Ramos (cell line): ENCODE measurements around the gene LDB2.

Source experiments
- in situ Hi-C: fragments of 300-500 bp; cut with MboI; formaldehyde crosslinking; loops from one replicate; pipeline ENCODE4 v1.14.3; 2022; ENCODE audit warnings: low sequenced_read_pairs; ENCODE audit not compliant: unreplicated experiment

The LDB2 gene

DNA sequence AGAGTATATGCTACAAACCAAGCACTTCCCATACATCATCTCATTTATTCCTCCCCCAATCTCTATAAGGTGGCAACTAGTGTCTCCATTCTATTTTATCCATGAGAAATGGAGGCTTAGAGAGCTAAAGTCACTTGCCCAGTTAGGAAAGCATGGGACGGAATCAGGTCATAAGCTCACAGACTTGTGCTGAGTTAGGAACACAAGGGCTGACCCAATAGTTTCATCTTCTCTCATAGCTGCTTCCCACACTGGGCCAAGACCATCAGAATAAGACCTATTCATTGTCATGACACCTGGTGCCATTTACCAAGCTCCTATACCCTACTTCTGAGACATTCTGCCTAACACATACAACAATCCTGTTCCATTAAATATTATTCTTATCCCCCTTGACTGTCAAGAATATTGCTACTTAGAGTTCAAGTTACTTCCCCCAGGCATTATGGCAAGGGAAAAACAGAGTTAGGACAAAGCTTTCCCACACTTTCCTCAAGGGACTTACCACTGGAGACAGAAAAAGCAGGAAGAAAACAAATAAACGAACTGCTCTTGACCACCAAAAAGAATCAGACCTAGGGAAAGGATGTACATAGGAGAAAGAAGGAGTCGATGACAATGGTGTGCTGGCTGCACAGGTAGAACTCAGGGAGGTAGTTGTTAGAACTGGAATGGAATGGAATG is 167.8 kb downstream of the LDB2 start:
- in situ Hi-C loops = no loop called here

DNA sequence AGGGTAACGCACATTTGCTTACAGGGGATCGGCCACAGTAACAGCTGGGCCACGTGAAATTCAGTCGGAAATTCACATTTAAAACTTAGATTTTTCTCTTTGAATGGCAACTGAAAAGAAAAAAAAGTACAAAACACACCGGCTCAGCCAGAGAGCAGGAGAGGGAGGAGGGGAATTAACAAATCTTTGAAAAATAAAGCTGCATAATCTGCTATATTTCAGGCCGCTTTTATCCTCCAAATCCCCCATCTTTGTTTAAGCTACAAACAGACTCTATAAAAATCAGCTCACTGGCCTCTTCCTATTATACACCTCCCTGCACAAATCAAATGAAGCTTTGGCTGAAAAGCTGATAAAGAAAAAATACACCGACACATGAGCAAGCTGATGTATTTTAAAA is 169.1 kb downstream of the LDB2 start:
- in situ Hi-C loops = no loop called here

DNA sequence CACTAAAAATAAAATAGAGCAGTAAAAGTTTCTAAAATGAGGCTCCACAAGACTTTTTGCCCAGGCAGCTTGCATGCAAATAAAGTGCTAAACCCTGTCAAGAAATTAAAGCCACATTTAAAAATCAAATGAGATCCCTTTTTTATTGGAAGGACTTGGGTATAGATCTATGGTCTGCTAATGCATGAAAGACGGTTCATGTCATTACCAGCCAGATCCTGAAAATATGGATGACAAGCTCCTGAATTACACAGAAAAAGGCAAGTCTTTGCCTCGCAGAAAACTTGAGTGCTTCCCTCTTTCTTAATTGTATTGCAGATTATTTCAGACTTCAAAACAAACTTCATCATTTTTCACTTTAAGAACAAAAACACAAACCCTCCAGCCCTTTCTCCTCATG is 169.6 kb downstream of the LDB2 start:
- in situ Hi-C loops = no loop called here

DNA sequence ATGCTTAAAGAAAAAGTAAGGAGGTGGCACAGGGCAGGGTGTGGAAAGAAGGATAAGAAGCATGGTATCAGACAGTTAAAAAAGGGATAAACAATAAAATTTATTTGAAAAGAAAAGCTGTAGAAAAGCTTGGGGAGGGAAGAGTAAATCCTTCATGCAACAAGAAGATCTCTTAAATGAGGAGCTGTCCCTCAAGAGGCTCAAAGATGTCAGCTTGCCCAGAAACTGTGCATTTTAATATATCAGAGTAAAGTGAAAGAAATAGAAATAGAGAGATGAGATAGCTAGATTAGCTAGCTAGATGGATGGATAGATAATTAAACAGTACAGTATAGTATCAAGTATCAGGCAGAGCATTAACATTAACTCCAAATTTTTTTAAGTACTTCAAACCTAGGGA is 170.3 kb downstream of the LDB2 start:
- in situ Hi-C loops = no loop called here

DNA sequence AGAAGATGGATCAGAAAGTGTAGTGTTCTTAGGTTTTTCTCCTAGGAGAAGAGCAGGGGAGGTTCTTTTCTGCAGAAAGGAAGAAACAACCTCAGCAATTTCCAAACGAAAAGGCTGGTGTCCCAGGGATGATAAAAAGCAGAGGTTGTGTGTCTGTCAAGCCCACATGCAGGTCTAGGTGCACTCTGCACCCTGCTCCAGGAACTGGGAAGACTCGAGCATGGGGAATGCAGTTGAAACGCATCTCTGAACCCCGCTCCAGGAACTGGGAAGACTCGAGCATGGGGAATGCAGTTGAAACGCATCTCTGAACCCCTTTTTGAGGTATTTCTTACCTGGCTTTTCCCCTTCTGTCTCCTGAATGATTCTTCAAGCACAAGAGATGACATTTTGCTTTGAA is 171.2 kb downstream of the LDB2 start:
- in situ Hi-C loops = no loop called here

DNA sequence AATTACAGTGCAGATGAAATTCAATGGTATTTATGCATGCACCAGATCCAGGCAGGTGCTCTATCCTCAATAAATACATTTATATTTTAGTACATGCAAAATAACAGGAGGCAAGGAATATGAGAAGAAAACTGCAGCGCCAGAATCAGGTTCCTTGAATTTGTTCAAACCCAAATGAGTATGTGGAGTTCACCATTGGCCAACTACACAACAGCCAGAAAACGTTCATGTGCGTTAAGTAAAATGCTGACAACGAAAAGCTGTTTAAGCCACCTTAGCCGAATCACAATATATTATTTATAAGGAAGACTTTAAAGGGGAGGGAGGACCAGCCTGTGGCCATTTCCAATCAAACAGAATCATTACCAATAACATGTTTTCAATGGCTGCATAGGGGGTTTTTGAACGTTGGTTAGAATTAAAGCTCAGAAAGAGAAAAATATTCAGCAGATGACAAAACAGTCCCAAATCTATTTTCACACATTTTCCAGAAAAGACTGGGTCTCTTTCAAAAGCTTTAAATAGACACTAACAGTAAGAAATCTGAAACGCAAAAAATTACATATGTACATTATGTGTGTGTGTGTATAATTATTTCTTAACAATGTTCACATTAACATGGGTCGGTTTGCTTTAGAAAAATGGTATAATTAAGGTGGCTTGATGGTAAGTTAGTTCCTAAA is 171.9 kb downstream of the LDB2 start:
- in situ Hi-C loops = no loop called here

DNA sequence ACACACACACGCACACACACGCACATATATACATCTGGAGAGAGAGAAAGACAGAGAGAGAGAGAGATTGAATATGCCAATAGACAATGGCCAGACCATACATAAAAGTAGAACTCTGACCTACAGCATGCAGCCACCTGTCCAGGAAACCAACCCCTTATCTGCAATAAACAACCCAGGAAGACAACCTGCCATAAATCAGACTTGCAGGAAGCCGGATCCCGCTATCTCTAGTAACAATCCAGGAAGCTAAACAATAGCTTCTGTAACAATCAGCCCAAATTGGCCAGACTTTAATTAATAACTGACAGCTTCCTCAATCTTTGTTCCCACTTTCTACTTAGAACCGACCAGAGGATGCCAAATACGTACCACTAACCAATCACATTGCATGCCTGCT is 173.2 kb downstream of the LDB2 start:
- in situ Hi-C loops = no loop called here

DNA sequence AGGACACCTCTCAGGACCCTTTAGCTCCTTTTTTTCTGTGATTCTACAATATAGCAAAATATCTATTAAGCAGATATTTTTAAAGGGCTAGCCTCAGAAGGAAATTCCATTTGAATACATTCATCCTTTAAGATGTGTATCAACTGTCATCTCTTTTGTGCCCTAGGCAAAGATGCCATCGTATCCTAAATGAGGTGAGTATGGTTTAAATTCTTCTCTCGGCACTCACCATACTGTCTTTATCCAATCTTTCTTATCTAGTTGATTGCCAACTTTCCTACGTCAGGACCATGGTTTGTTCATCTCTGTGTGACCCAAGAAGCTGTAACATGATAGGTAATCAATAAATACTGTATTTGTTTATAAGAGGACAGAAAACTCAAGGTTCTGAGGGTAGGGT is 176.0 kb downstream of the LDB2 start:
- in situ Hi-C loops = no loop called here

DNA sequence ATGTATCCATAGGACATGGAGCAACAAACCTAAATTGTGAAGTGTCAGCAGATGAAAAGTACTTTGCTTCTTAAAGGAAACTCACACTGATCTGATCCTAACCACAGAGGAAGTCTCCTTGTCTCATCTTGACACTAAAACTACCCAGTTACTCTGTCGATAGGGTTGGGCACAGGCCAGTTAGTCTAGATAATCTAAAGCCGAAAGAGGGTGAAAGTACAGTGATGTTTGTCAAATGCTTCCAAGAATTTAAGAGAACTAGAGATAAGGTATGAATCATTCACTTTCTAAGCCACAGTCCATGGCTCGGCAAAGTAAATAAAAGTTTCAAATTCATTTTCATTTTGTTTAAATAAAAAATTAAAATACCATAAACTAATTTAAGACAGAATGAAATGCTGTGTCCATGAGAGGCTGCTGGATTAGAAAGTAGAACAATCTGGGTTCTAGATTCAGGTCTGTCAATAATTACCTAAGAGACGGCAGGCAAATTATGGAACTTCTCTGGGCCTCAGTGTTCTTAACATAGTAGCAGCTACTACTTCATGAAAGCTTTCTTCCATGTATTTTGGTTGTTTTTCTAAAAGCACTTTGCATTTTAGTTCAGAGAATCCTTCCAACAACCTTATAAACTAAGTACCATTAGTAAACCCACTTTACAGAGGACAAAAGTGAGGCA is 176.7 kb downstream of the LDB2 start:
- in situ Hi-C loops = no loop called here

DNA sequence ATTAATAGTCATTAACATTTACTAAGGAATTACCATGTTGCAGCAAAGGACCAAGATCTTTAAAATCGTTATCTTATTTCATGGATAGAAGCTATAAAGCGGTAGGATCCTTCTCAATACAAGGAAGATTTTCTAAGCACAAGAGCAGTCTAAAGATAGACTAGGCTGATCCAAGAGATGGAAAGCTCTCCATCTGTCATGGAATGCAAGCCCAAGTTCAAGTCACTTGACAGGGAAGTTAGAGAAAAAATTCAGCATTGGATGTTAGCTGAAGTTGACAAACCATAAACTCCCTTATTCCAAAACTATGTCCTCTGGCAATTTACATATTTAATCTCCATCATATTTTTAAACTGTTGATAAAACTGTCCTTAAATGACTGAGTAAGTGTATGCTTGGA is 177.7 kb downstream of the LDB2 start:
- in situ Hi-C loops = no loop called here

DNA sequence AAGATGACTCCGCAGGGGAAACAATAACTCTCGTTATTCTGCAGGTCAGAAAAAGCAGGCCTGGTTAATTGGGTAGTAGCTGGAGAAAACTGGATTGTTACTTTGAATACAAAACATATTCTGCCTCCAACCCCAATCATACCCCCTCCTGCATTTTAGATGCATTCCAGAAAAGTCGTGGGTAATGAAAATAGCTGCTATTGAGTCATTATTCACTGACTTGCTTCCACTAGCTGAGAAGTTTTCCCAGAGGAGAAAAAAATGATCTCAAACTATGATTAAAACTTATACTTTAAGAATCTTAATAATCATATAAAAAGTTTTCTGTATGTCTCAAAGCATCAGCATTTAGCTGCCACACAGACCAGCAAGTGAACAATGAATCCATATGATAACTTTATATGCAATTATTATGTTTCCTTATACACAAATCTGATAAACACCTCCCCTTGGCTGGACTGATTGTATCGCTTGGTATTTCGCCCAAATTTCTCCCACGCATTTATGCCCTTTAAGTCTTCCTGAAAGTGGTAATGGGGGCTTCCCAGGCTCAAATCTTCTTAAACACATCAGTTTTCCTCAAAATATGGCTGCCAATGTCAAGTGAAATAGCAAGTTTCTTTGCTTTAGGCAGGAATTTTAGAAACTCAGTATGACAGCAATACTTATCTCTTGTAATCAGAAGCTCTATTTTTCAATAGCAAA is 181.0 kb downstream of the LDB2 start:
- in situ Hi-C loops = no loop called here

DNA sequence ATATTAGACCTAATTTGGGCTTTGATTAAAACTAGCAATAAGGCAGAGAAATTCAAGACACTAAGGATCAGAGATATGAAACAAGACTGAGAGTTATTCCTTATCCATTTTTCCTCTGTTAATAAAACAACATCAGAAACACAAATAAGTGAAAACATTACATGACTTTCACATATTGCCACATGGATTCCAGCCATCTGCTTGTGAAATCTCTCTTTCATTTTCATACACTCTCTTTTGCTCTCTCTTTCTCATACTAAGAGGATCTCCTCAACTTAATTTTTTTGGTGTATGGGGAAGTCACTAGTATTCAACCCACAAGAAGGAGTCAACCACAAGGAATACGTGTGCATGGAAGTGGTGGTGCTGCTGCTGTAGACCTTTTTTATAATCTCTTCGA is 183.0 kb downstream of the LDB2 start:
- in situ Hi-C loops = no loop called here

DNA sequence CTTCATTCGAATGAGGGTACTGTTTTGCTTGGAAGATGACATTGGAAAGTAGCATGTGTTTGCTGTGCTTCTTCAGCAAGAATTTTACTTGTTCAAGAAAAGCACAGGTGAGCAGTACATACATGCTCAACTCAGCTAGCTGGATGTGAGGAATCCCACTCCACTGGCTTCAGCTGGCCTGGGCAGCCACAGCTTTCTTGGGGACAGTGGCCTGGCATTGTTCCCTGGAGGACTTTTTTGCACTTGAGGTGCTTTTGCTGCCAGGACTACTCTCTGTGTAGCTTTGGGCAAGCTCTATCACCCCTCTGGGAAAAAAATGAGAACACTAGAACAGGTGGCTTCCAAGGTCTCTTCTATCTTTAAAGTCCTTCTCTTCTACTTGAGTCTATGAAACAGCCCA is 184.3 kb downstream of the LDB2 start:
- in situ Hi-C loops = no loop called here

DNA sequence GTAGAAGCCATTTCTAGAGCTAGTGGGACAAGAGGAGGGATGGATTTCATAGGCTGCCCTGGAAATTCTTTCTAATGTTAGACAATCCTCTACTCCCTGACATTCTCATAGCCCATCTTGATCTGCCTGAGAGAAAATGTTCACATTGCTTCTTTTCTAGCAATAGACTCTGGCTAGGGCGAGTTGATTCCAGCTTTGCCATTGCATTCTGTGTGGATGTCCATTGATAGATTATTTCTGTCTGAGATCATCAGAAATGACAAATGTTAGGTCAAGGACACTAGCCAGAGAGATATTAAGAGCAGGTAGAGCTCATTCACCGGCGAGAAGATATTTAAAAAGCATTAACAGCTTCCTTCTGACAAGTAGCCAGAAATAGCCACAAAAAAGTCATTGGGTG is 184.7 kb downstream of the LDB2 start:
- in situ Hi-C loops = no loop called here

DNA sequence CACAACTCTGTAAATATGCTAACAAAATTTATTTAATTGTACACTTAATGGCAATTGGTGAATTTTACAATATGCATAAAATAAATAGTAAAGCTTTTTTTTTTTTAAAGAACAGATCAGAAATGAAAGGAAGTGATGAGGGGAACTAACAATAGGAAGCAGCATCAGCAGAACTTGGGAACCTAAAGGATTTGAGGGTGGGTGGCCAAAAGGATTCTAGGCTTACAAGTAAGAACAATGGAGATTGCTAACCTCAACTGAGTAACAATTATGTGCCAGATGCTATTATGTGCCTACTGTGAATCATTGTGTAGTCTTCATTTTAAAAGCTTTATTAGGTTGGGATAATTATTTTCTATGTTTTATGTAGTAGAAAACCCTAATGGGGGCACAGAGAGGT is 185.2 kb downstream of the LDB2 start:
- in situ Hi-C loops = no loop called here

DNA sequence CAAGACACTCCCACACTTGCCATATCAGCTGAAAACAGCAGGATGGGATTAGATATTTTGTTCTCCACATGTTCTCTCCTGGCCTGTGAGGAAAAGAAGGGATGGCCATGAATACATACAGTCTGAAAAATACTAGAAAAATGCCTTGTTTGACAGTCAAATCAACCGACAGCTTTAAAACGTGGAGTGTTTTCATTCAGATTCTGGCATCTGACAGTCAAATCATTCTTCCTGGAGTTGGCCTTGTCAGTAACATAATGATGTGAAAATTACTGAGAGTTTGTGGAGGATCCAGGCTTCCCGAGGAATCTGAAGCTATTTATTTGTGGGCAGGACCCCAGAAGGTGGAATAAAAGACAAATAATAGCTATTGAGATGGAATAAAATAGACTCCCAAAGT is 188.2 kb downstream of the LDB2 start:
- in situ Hi-C loops = no loop called here

DNA sequence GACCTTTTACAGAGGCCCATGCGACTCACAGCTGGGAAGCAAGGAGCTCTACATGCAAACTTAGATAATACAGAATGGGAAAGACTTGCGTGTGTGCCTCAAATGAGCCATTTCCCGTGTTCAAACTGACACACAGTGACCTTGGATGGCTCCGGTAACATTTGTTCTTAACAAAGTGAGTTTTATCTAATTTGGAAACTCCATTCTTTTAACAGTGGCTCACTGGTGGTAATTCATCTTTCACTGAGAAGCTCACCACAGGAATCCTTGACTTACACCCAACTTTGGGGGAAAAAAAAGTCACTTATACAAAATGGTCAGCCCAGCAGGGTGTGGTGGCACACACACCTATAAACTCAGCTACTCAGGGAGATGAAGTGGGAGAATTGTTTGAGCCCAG is 190.6 kb downstream of the LDB2 start:
- in situ Hi-C loops = no loop called here

DNA sequence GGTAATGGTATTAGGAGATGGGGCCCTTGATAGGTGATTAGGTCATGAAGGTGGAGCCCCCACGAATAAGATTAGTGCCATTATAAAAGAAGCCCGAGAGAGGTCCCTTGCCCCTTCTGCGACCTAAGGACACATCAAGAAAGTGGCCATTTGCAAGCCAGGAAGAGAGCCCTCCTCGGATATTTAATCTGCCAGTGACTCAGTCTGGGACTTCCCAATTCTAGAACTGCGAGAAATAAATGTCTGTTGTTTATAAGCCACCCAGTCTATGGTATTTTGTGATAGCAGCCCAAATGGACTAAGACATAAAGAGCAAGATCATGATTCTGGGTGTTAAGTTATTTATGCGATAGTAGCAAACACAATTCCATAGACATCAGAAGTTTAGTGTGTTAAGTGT is 192.2 kb downstream of the LDB2 start:
- in situ Hi-C loops = no loop called here

DNA sequence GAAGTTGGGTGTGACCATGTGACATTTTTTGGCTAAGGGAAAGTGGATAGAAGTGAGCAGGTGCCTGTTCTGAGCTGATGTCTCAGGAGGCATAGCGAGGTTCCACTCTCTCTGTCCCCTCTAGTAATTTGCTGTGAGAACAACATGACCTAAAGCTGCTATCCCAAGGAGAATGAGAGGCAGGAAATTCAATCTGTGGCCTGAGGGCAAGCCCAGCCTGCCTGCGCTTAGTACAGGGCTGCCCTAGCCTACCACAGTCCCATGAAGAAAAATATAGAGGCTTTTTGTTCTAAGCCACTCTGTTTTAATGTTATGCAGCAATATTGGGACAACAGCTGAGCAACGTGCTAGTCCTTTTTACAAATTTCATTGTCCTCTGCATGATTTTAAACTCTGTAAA is 193.1 kb downstream of the LDB2 start:
- in situ Hi-C loops = no loop called here

DNA sequence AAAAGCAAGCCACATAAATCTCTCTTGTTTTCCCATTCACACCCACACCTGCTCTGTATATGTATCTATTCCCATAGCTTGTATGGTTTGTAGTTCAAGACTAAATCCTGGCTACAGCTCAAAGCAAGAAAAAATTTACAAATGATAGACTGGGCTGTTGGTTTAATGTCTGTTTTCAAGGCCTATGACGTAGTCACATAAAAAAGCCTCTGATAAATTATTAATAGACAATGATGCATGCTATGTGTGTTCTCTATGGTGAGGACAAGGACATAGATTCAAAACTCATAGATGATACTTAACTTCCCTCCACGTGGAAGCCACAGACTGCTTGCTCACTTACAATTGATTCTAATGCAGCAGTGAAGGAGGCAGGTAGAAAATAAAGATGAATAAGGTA is 194.0 kb downstream of the LDB2 start:
- in situ Hi-C loops = no loop called here

DNA sequence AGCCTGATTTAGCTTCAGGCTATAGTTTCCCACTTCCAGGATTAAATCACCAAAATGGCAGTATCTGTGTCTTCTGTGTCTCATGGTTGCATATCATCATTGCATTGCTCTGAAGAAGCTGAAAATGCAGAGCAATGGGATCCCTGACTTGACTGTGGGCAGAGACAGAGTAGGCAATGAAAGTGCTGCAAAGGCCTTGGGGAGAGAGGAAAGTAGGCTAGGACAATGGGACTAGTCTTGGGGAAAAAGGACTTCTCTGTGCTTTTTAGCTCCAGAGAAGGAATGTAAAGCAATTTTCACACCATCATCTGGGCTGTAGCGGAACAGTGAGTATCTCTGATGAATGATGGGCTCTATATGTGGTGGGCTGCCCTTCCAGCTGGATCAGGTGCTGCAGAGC is 202.5 kb downstream of the LDB2 start:
- in situ Hi-C loops = no loop called here
